Breast epithelium (tissue), 4 donors: Measurements from ENCODE around the gene DAND5. TPM values are rescaled to one million over a fixed set of nuclear protein-coding genes. Genes with fewer than 3 reads are reported as not detected.

Source experiments
- DNase-seq, 2 donors: peaks; one replicate each; pipeline ENCODE4 v3.0.0-alpha.2; 2019; ENCODE audit warnings: low spot score in 2 of 2
- H3K27ac ChIP-seq, 2 donors: fragments of 200-600 bp; sonication (generic) in 1 of 2; one replicate each; pipeline ENCODE4 v1.5.1; 2016 to 2019; ENCODE audit warnings: mild to moderate bottlenecking in 1 of 2
- H3K27me3 ChIP-seq, 2 donors: fragments of 200-600 bp; sonication (generic) in 1 of 2; one replicate each; pipeline versions ENCODE4 v1.5.1 to v1.6.0; 2017 to 2019; ENCODE audit warnings: control low read depth in 1 of 2, mild to moderate bottlenecking in 1 of 2
- H3K36me3 ChIP-seq: fragments of 200-600 bp; one replicate; pipeline ENCODE4 v1.5.1; 2019
- H3K4me1 ChIP-seq, 2 donors: fragments of 200-600 bp; sonication (generic); one replicate each; pipeline ENCODE4 v1.5.1; 2016 to 2019; ENCODE audit warnings: control low read depth in 1 of 2
- H3K4me3 ChIP-seq, 3 donors: fragments of 200-600 bp; sonication (generic); 1 replicate in 2 of 3; 2 replicates in 1 of 3; pipeline ENCODE4 v1.5.1; 2016 to 2019; ENCODE audit warnings: mild to moderate bottlenecking in 3 of 3, moderate library complexity in 2 of 3
- H3K9me3 ChIP-seq, 2 donors: fragments of 200-600 bp; sonication (generic) in 1 of 2; one replicate each; pipeline ENCODE4 v1.5.1; 2016 to 2019; ENCODE audit warnings: control low read depth in 1 of 2
- CTCF ChIP-seq, 3 donors: fragments of 450-650 bp; IDR thresholded peaks; one replicate each; pipeline ENCODE4 v1.5.1; 2016 to 2017; ENCODE audit warnings: antibody characterized with exemption in 3 of 3, mild to moderate bottlenecking in 3 of 3, moderate library complexity in 3 of 3
- POLR2A ChIP-seq: fragments of 450-650 bp; IDR thresholded peaks from one replicate; pipeline ENCODE4 v1.6.1; 2016; ENCODE audit warnings: antibody characterized with exemption, mild to moderate bottlenecking, moderate library complexity
- POLR2AphosphoS5 ChIP-seq, 3 donors: sonication (generic); formaldehyde crosslinking; IDR thresholded peaks; one replicate each; pipeline ENCODE4 v1.6.1; 2017; ENCODE audit warnings: antibody characterized with exemption in 3 of 3
- intact Hi-C: fragments of 100-400 bp; cut with DNase I; formaldehyde crosslinking; loops from one replicate; pipeline ENCODE4 v1.15.1; 2023; ENCODE audit warnings: low total_unique reads
- total RNA-seq, 3 donors: library from RNA; depleted of rRNA; stranded (reverse); fragments of >200 nt; gene quantifications; one replicate each; pipeline ENCODE4 v1.1.0, GENCODE V29; 2016

Gene DAND5
- total RNA-seq, 3 donors from 2014 or later: not detected

GRCh38 chr19:12930002-12930645, 39.3 kb upstream of the DAND5 start:
- H3K4me3 ChIP-seq: no peak overlapping the region
- no peaks in the 10 kb centered on the region for H3K9me3 ChIP-seq
- no peaks in the 10 kb centered on the region for H3K27me3 ChIP-seq
- H3K4me1 ChIP-seq: peaks cover 4 to 9% of the 10 kb centered on the region in 2 donors
- peaks cover 13% of the 10 kb centered on the region for H3K36me3 ChIP-seq
- H3K27ac ChIP-seq: no peak overlapping the region
- TF ChIP-seq CTCF (IDR thresholded peaks at IDR 0.05) (no peak), POLR2AphosphoS5 (IDR thresholded peaks at IDR 0.05) (no peak), POLR2A (no peak)
- intact Hi-C loops: no loop called here
- DNase-seq: no peak

GRCh38 chr19:12932392-12933286, 36.7 kb upstream of the DAND5 start:
- no peak for TF ChIP-seq POLR2AphosphoS5 (IDR thresholded peaks at IDR 0.05)
- no peak for TF ChIP-seq CTCF (IDR thresholded peaks at IDR 0.05)
- Histone ChIP-seq H3K27me3 (no peaks in the 10 kb centered on the region), H3K4me3 (peak overlapping the region; percentile 86 to 97 (median 96)), H3K36me3 (peaks cover 6% of the 10 kb centered on the region), H3K9me3 (no peaks in the 10 kb centered on the region), H3K4me1 (peaks cover 4 to 12% of the 10 kb centered on the region in 2 donors), H3K27ac (peak overlapping the region; percentile 81)
- intact Hi-C loops: no loop called here
- no peak for DNase-seq

- TF ChIP-seq POLR2A (peak; percentile 31), CTCF (IDR thresholded peaks at IDR 0.05) (no peak), POLR2AphosphoS5 (IDR thresholded peaks at IDR 0.05) (peak; percentile 83 to 98 (median 95))
- Histone ChIP-seq H3K4me3 (peak within 1 kb of the TSS; percentile 86 to 97 (median 96)), H3K27me3 (no peaks in the 10 kb centered on the region), H3K9me3 (no peaks in the 10 kb centered on the region), H3K36me3 (peaks cover 1% of the 10 kb centered on the region), H3K4me1 (peaks cover 4 to 15% of the 10 kb centered on the region in 2 donors), H3K27ac (peak within 1 kb of the TSS; percentile 81)
- intact Hi-C loops: no loop called here
- DNase-seq: peak; percentile 92 to 94
Observed at GRCh38 chr19:12933287-12934072, 35.9 kb upstream of the DAND5 start, which contains the start of gene FARSA. FARSA (minus strand) TSS chr19:12933711; CDS start chr19:12933696, 15 bp downstream.

- Histone ChIP-seq H3K27me3 (no peaks in the 10 kb centered on the region), H3K27ac (no peak overlapping the region), H3K36me3 (no peaks in the 10 kb centered on the region), H3K9me3 (no peaks in the 10 kb centered on the region), H3K4me3 (no peak overlapping the region), H3K4me1 (peaks cover 9 to 16% of the 10 kb centered on the region in 2 donors)
- TF ChIP-seq CTCF (IDR thresholded peaks at IDR 0.05) (no peak), POLR2A (no peak), POLR2AphosphoS5 (IDR thresholded peaks at IDR 0.05) (no peak)
- intact Hi-C loops: no loop called here
- DNase-seq: no peak
Observed at GRCh38 chr19:12935071-12935470, 34.3 kb upstream of the DAND5 start.
